H1 (cell line): ENCODE results near the gene UGT1A3.

ENCODE experiments used
- BCL11A ChIP-seq, 2 experiments: IDR thresholded peaks; one replicate each; pipeline ENCODE4 v1.6.1; 2011; ENCODE audit warnings: low read depth in 2 of 2, low read length in 2 of 2, mild to moderate bottlenecking in 2 of 2
- FOSL1 ChIP-seq: IDR thresholded peaks from 2 replicates; pipeline ENCODE4 v1.6.1; 2011; ENCODE audit warnings: mild to moderate bottlenecking, low read depth, low read length, moderate library complexity; ENCODE audit not compliant: insufficient read depth
- GTF2F1 ChIP-seq: IDR thresholded peaks from 2 replicates; pipeline ENCODE4 v1.6.1; 2012; ENCODE audit warnings: low read depth, low read length, improper control_type of control experiment, borderline replicate concordance
- POLR2A ChIP-seq, 2 experiments: IDR thresholded peaks; 1 replicate in 1 of 2; 2 replicates in 1 of 2; pipeline ENCODE4 v1.6.1; 2011; ENCODE audit warnings: low read depth in 2 of 2, low read length in 2 of 2, mild to moderate bottlenecking in 2 of 2; ENCODE audit errors: control extremely low read depth in 1 of 2
- RFX5 ChIP-seq: IDR thresholded peaks from 2 replicates; pipeline ENCODE4 v1.6.1; 2011; ENCODE audit warnings: low read depth, low read length, improper control_type of control experiment, borderline replicate concordance
- RXRA ChIP-seq: IDR thresholded peaks from 2 replicates; pipeline ENCODE4 v1.6.1; 2011; ENCODE audit warnings: low read depth, mild to moderate bottlenecking, low read length, moderate library complexity; ENCODE audit not compliant: insufficient read depth
- TAF1 ChIP-seq: IDR thresholded peaks from 2 replicates; pipeline ENCODE4 v1.6.1; 2011; ENCODE audit warnings: mild to moderate bottlenecking, low read depth, low read length
- TEAD4 ChIP-seq: IDR thresholded peaks from 2 replicates; pipeline ENCODE4 v1.6.1; 2012; ENCODE audit warnings: low read depth, low read length, inconsistent platforms, mixed read lengths
- ZNF274 ChIP-seq: IDR thresholded peaks from 2 replicates; pipeline ENCODE4 v1.7.0; 2012; ENCODE audit warnings: low read length, borderline replicate concordance; ENCODE audit errors: extremely low read depth
- TF ChIP-seq, protein P1 (sequence below), 3 experiments: IDR thresholded peaks; 1 replicate in 2 of 3; 2 replicates in 1 of 3; pipeline versions ENCODE4 v1.5.1 to v1.6.1; 2011; ENCODE audit warnings: low read length in 3 of 3, mild to moderate bottlenecking in 3 of 3, inconsistent platforms in 2 of 3, low read depth in 1 of 3, moderate library complexity in 1 of 3; ENCODE audit not compliant: insufficient read depth in 1 of 3; ENCODE audit errors: control extremely low read depth in 1 of 3
- TF ChIP-seq, protein P2 (sequence below): IDR thresholded peaks from 2 replicates; pipeline ENCODE4 v1.6.1; 2011; ENCODE audit warnings: low read depth, mild to moderate bottlenecking, low read length; ENCODE audit not compliant: insufficient read depth
- TF ChIP-seq, protein P3 (sequence below): IDR thresholded peaks from 2 replicates; pipeline ENCODE4 v1.6.1; 2011; ENCODE audit warnings: low read length, improper control_type of control experiment

DNA sequence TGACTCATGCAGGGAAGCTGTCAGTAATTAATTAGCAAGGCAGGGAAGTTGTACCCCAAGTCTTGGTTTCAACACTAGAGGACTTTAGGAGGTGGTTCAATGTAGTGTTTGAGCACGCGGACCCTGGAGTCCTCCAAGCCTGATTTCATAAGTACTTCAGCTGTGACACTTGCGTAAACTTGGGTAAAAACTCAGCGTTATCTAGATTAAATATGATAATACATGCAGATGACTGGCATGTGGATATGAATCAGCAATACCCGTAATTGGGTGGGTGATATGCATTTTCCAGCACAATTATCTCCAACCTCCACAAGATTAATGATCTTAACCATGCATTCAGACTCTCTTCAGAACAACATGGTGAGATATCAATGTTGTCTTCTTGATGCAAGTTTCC, 41.9 kb upstream of the UGT1A3 start:
- TF ChIP-seq, protein P1, sequence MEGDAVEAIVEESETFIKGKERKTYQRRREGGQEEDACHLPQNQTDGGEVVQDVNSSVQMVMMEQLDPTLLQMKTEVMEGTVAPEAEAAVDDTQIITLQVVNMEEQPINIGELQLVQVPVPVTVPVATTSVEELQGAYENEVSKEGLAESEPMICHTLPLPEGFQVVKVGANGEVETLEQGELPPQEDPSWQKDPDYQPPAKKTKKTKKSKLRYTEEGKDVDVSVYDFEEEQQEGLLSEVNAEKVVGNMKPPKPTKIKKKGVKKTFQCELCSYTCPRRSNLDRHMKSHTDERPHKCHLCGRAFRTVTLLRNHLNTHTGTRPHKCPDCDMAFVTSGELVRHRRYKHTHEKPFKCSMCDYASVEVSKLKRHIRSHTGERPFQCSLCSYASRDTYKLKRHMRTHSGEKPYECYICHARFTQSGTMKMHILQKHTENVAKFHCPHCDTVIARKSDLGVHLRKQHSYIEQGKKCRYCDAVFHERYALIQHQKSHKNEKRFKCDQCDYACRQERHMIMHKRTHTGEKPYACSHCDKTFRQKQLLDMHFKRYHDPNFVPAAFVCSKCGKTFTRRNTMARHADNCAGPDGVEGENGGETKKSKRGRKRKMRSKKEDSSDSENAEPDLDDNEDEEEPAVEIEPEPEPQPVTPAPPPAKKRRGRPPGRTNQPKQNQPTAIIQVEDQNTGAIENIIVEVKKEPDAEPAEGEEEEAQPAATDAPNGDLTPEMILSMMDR (IDR thresholded peaks at IDR 0.05; ENCODE audit: control extremely low read depth in 1 of 3, insufficient read depth in 1 of 3, low read depth in 1 of 3, low read length in 3 of 3), result no peak
- TF ChIP-seq RXRA, result no peak
- TF ChIP-seq, protein P2, sequence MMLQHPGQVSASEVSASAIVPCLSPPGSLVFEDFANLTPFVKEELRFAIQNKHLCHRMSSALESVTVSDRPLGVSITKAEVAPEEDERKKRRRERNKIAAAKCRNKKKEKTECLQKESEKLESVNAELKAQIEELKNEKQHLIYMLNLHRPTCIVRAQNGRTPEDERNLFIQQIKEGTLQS, result no peak
- TF ChIP-seq, protein P3, sequence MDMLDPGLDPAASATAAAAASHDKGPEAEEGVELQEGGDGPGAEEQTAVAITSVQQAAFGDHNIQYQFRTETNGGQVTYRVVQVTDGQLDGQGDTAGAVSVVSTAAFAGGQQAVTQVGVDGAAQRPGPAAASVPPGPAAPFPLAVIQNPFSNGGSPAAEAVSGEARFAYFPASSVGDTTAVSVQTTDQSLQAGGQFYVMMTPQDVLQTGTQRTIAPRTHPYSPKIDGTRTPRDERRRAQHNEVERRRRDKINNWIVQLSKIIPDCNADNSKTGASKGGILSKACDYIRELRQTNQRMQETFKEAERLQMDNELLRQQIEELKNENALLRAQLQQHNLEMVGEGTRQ, result no peak
- TF ChIP-seq ZNF274, result no peak
- TF ChIP-seq BCL11A (IDR thresholded peaks at IDR 0.05; ENCODE audit: low read depth in 2 of 2, low read length in 2 of 2), result no peak
- no peak for TF ChIP-seq RFX5
- no peak for TF ChIP-seq GTF2F1
- no peak for TF ChIP-seq FOSL1
- TF ChIP-seq TAF1, result no peak
- no peak for TF ChIP-seq POLR2A (IDR thresholded peaks at IDR 0.05; ENCODE audit: control extremely low read depth in 1 of 2, low read depth in 2 of 2, low read length in 2 of 2)
- no peak for TF ChIP-seq TEAD4
